ENCODE data around the gene MMP17. TPM values are rescaled to one million over a fixed set of nuclear protein-coding genes. Genes with fewer than 3 reads are reported as not detected.

Gene MMP17
- total RNA-seq, 1 donor from 2014 or later: 5.2 TPM

DNA sequence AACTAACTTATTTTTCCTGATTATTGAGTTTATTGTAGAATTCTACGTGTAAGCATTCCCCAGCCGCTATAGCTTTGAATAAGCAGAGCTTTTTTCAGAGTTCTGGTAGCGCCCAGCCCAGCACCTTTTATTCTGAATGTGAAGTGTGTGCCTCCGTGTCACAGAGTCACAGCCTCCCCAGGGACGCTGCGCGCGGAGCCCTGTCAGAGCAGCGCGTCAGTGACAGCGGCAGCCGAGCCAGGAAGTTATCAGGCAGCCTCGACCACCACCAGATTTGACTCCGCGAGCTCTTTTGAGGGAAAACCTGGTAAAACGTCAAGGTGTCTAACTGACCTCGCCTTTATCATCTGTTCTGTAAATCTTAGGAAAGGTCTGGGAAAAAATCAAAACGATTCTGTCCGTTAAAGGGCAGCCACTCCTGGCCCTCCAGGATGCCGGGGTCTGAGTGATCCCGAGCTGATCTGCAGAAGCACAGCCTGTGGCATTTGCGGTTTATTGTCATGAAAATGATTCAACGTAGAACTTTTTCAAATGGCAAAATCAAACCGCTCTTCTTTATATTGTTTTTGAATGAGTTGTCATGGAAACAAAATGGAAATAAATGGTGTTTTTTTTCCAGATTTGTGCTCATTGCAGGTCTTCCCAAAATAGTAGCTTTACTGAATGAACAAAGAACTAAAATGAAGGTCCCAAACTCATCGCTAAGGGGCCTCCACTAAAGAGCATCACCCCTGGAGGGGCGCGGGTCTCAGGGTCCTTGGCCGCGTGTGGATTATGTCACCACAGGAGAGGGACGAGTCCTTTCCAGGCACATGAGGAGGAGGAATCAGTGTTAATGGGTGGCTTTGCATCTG lies 43.1 kb upstream of the MMP17 start:
- no peak overlapping the region for H3K4me3 ChIP-seq
- DNase-seq (ENCODE audit: extremely low spot score in 2 of 2): no peak
- H3K9me3 ChIP-seq: no peaks in the 10 kb centered on the region
- H3K27ac ChIP-seq: no peak overlapping the region
- peaks cover 0 to 55% of the 10 kb centered on the region in 2 donors for H3K36me3 ChIP-seq
- intact Hi-C loops (cut with DNase I): no loop called here
- no peak for TF ChIP-seq CTCF (IDR thresholded peaks at IDR 0.05)
- no peak for TF ChIP-seq POLR2AphosphoS5 (IDR thresholded peaks at IDR 0.05; ENCODE audit: insufficient read depth in 1 of 2, low read depth in 1 of 2)
- no peak for TF ChIP-seq POLR2A (IDR thresholded peaks at IDR 0.05)
- H3K27me3 ChIP-seq: no peaks in the 10 kb centered on the region
- peaks cover 14% of the 10 kb centered on the region for H3K4me1 ChIP-seq

DNA sequence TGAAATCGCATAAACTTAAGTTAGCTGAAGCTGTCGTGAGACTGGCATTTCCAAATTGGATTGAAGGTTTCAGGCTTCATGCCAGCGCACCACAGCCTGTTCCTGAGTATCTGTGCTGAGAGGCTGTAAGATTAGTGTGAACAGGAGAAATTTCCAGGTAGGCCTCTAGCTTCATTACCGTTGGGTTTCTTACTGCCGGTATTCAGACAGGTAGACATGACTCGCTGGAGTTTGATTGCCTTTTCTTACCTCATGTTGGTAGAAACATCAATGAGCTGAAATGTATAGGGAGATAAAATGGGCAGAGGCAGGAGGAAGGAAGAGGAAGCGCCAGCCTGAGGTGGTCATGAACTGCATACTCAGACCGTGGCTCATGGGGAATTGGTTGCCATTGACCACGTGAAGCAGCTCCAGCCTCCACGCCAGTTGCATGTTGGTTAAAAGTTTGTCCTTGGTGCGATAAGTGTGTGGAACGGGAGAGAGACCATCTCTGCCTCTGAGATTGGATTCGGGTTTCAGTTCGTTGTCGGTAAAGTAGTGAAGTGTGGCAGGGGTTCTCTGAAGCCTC lies 42.3 kb upstream of the MMP17 start:
- Histone ChIP-seq H3K36me3 (peaks cover 0 to 62% of the 10 kb centered on the region in 2 donors), H3K4me3 (no peak overlapping the region), H3K27me3 (no peaks in the 10 kb centered on the region), H3K9me3 (no peaks in the 10 kb centered on the region), H3K27ac (no peak overlapping the region), H3K4me1 (peaks cover 14% of the 10 kb centered on the region)
- no peak for DNase-seq (ENCODE audit: extremely low spot score in 2 of 2)
- intact Hi-C loops (cut with DNase I): no loop called here
- no peak for TF ChIP-seq POLR2AphosphoS5 (IDR thresholded peaks at IDR 0.05; ENCODE audit: insufficient read depth in 1 of 2, low read depth in 1 of 2)
- no peak for TF ChIP-seq CTCF (IDR thresholded peaks at IDR 0.05)
- no peak for TF ChIP-seq POLR2A (IDR thresholded peaks at IDR 0.05)

GRCh38 chr12:131786331-131786730 lies 41.9 kb upstream of the MMP17 start:
- Histone ChIP-seq H3K4me1 (peaks cover 14% of the 10 kb centered on the region), H3K9me3 (no peaks in the 10 kb centered on the region), H3K27me3 (no peaks in the 10 kb centered on the region), H3K4me3 (no peak overlapping the region), H3K36me3 (peaks cover 0 to 65% of the 10 kb centered on the region in 2 donors), H3K27ac (no peak overlapping the region)
- intact Hi-C loops (cut with DNase I): no loop called here
- DNase-seq (ENCODE audit: extremely low spot score in 2 of 2): no peak
- TF ChIP-seq POLR2AphosphoS5 (IDR thresholded peaks at IDR 0.05; ENCODE audit: insufficient read depth in 1 of 2, low read depth in 1 of 2): no peak
- no peak for TF ChIP-seq POLR2A (IDR thresholded peaks at IDR 0.05)
- no peak for TF ChIP-seq CTCF (IDR thresholded peaks at IDR 0.05)

- no peak overlapping the region for H3K27ac ChIP-seq
Observed at GRCh38 chr12:131787143-131787660, 41.0 kb upstream of the MMP17 start.

More at GRCh38 chr12:131787143-131787660, 41.0 kb upstream of the MMP17 start:
- intact Hi-C loops (cut with DNase I): no loop called here
- no peak for TF ChIP-seq POLR2AphosphoS5 (IDR thresholded peaks at IDR 0.05; ENCODE audit: insufficient read depth in 1 of 2, low read depth in 1 of 2)
- TF ChIP-seq POLR2A (IDR thresholded peaks at IDR 0.05): no peak
- no peak for TF ChIP-seq CTCF (IDR thresholded peaks at IDR 0.05)
- Histone ChIP-seq H3K27me3 (no peaks in the 10 kb centered on the region), H3K4me3 (no peak overlapping the region), H3K9me3 (no peaks in the 10 kb centered on the region), H3K36me3 (peaks cover 0 to 66% of the 10 kb centered on the region in 2 donors), H3K4me1 (peaks cover 14% of the 10 kb centered on the region)
- no peak for DNase-seq (ENCODE audit: extremely low spot score in 2 of 2)

Data from vagina (tissue), 2 donors.